Measurements from ENCODE around the gene CAPZA2. TPM values are rescaled to one million over a fixed set of nuclear protein-coding genes. Genes with fewer than 3 reads are reported as not detected.

The CAPZA2 gene
- total and polyA plus RNA-seq, 9 of the 15 experiments (the other 6 are each of a cell fraction or from before 2014, with no cell fraction given), result 67.0 to 524 (median 176) TPM

- TF ChIP-seq LEF1 (IDR thresholded peaks at IDR 0.05) (peak; percentile 99), RB1 (IDR thresholded peaks at IDR 0.05; ENCODE audit: low read depth) (peak; percentile 43; the same call in 1 of the 2 replicates), TGIF2 (CRISPR knock-in tag; IDR thresholded peaks at IDR 0.05) (no peak), ZFP1 (CRISPR knock-in tag; IDR thresholded peaks at IDR 0.05) (peak; percentile 44; the same call in 1 of the 2 replicates), KAT2B (IDR thresholded peaks at IDR 0.05; ENCODE audit: low read depth, low read length) (no peak), KDM4B (IDR thresholded peaks at IDR 0.05; ENCODE audit: borderline replicate concordance in 2 of 2, low read depth in 1 of 2) (no peak; a peak in 1 of 4 replicates), ZNF717 (CRISPR knock-in tag; IDR thresholded peaks at IDR 0.05) (no peak), FOXA3 (CRISPR knock-in tag; conservative IDR thresholded peaks at IDR 0.05 in 1 of 2, IDR thresholded peaks at IDR 0.05 in 1 of 2) (peak in 1 of 2 experiments; percentile 90; a peak in 2 of 4 replicates), TFAM (CRISPR knock-in tag; conservative IDR thresholded peaks at IDR 0.05) (no peak), RERE (CRISPR knock-in tag; IDR thresholded peaks at IDR 0.05; ENCODE audit: borderline replicate concordance) (no peak; the same call in 1 of the 2 replicates), GATAD2B (IDR thresholded peaks at IDR 0.05; ENCODE audit: borderline replicate concordance) (peak; percentile 100), TARDBP (IDR thresholded peaks at IDR 0.05) (peak; percentile 99), PHF20 (IDR thresholded peaks at IDR 0.05; ENCODE audit: partially characterized antibody) (no peak)
- TF ChIP-seq, protein P1, sequence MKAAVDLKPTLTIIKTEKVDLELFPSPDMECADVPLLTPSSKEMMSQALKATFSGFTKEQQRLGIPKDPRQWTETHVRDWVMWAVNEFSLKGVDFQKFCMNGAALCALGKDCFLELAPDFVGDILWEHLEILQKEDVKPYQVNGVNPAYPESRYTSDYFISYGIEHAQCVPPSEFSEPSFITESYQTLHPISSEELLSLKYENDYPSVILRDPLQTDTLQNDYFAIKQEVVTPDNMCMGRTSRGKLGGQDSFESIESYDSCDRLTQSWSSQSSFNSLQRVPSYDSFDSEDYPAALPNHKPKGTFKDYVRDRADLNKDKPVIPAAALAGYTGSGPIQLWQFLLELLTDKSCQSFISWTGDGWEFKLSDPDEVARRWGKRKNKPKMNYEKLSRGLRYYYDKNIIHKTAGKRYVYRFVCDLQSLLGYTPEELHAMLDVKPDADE (conservative IDR thresholded peaks at IDR 0.05; ENCODE audit: control insufficient read depth, low read depth, low read length), result peak; percentile 91
- TF ChIP-seq, protein P2, sequence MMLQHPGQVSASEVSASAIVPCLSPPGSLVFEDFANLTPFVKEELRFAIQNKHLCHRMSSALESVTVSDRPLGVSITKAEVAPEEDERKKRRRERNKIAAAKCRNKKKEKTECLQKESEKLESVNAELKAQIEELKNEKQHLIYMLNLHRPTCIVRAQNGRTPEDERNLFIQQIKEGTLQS (IDR thresholded peaks at IDR 0.05), result peak; percentile 75; the same call in 1 of the 2 replicates
- TF ChIP-seq, protein P2 (CRISPR knock-in tag; conservative IDR thresholded peaks at IDR 0.05), result peak; percentile 89
Measured at GRCh38 chr7:116876664-116877442, 14.5 kb downstream of the CAPZA2 start (continued).

Data from K562 (cell line).